Transverse colon (tissue), 3 donors: Measurements from ENCODE around the gene FCER2.

Source experiments
- EP300 ChIP-seq: sonication (generic); formaldehyde crosslinking; IDR thresholded peaks from one replicate; pipeline ENCODE4 v1.6.1; 2017; ENCODE audit warnings: antibody characterized with exemption, low read depth
- TF ChIP-seq, protein P1 (sequence below), 5 experiments: fragments of 200-600 bp in 3 of 5; fragments of 450-650 bp in 2 of 5; sonication (generic) in 3 of 5; IDR thresholded peaks; 1 replicate in 2 of 5; 2 replicates in 3 of 5; pipeline ENCODE4 v1.5.1; 2016 to 2017; ENCODE audit warnings: antibody characterized with exemption in 5 of 5, inconsistent platforms in 3 of 5, mild to moderate bottlenecking in 2 of 5, moderate library complexity in 1 of 5

DNA sequence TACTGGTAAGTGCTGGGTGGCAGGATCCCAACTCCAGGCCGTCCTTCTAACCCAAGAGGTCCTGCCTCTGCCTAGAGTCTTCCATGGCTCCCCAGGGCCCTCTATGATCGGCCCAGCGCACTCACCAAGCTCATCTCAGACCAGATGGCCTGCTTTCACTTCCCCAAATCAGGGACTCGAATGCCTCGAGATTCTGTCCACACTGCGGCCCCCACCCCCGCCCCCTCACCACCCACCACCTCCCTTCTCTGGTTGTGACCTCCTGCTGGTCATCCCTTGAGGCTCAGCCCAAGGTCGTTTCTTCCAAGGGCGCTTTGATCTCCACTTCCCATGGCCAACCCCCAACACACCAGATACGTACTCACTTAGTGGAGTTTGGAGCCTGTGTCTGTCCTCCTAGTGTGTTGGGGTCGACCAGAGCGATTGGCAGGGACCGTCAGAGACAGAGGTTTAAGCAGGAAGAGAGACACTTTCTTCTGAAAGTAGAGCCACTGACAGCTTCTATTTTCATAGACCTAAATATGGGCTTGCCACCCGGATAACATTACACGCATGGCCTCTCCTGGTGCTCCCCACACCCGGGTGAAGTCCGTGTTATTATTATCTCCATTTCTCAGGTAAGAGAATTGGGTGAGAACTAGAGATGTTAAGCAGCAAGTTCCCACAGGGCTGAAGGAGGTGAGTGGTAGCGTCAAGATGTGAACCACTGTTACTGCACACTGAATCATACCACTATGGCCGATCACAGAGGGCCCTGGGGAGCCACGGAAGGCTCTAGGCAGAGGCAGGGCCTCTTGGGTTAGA, at the start of gene FCER2:
- TF ChIP-seq, protein P1, sequence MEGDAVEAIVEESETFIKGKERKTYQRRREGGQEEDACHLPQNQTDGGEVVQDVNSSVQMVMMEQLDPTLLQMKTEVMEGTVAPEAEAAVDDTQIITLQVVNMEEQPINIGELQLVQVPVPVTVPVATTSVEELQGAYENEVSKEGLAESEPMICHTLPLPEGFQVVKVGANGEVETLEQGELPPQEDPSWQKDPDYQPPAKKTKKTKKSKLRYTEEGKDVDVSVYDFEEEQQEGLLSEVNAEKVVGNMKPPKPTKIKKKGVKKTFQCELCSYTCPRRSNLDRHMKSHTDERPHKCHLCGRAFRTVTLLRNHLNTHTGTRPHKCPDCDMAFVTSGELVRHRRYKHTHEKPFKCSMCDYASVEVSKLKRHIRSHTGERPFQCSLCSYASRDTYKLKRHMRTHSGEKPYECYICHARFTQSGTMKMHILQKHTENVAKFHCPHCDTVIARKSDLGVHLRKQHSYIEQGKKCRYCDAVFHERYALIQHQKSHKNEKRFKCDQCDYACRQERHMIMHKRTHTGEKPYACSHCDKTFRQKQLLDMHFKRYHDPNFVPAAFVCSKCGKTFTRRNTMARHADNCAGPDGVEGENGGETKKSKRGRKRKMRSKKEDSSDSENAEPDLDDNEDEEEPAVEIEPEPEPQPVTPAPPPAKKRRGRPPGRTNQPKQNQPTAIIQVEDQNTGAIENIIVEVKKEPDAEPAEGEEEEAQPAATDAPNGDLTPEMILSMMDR (IDR thresholded peaks at IDR 0.05): no peak
- TF ChIP-seq EP300: no peak
